ENCODE data around the gene SHOC1. TPM values are rescaled to one million over a fixed set of nuclear protein-coding genes. Genes with fewer than 3 reads are reported as not detected.
"Not testable (repeated sequence)": the region's sequence is repeated elsewhere in the genome, so short reads cannot be mapped to it uniquely, and the experiment has no call there.

The SHOC1 gene
- total RNA-seq, 1 donor from 2014 or later: not detected

- DNase-seq (ENCODE audit: low read depth): no peak
Observed at GRCh38 chr9:111798786-111799185, 4.0 kb upstream of the SHOC1 start.

GRCh38 chr9:111795557-111795839 is 761 bp upstream of the SHOC1 start:
- no peak overlapping the region for H3K4me3 ChIP-seq (ENCODE audit: low read depth, low read length)
- TF ChIP-seq CTCF (conservative IDR thresholded peaks at IDR 0.05; ENCODE audit: low read depth, low read length): no peak
- no peak for DNase-seq (ENCODE audit: low read depth)

More at GRCh38 chr9:111798786-111799185, 4.0 kb upstream of the SHOC1 start:
- no peak for TF ChIP-seq CTCF (conservative IDR thresholded peaks at IDR 0.05; ENCODE audit: low read depth, low read length)
- no peak overlapping the region for H3K4me3 ChIP-seq (ENCODE audit: low read depth, low read length)

DNA sequence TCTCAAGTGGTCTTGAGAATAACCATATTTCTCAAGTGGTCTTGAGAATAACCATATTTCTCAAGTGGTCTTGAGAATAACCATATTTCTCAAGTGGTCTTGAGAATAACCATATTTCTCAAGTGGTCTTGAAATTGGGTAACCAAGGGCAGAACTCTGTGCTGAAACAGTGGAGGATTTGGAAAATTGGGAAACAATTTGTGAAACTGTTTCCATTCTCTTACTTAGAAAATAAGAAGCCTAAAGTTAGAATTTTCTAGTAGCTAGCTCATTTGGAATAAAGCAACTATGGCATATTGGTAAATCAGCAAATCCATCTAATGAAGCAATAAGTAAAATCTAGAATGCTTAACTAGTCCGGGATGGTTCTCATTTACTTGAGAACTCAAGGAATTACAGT is 2.9 kb downstream of the SHOC1 start:
- DNase-seq (ENCODE audit: low read depth); H3K4me3 ChIP-seq (ENCODE audit: low read depth, low read length): not testable (repeated sequence)

DNA sequence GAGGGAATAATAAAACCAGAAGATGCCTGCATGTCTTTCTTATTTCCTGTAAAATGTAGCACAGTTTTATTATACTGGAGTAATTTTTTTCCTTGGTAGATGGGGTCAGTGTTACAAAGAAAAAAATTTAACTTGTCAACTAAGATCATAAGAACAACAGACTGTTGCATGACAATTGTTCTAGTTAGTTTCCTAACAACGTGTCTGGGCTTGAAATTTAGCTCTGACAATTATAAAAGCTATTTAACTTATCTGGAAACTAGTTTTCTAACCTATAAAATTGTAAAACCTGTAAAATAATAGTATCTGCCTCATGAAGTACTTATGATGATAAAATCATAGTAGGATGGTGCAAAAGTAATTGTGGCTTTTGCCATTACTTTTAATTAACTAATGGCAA is 4.9 kb downstream of the SHOC1 start:
- TF ChIP-seq CTCF (conservative IDR thresholded peaks at IDR 0.05; ENCODE audit: low read depth, low read length): no peak
- H3K4me3 ChIP-seq (ENCODE audit: low read depth, low read length): no peak overlapping the region
- DNase-seq (ENCODE audit: low read depth): no peak

- H3K4me3 ChIP-seq (ENCODE audit: low read depth, low read length): no peak overlapping the region
- DNase-seq (ENCODE audit: low read depth): no peak
- TF ChIP-seq CTCF (conservative IDR thresholded peaks at IDR 0.05; ENCODE audit: low read depth, low read length): no peak
Observed at GRCh38 chr9:111783857-111784256, 10.9 kb downstream of the SHOC1 start.

- no peak for TF ChIP-seq CTCF (conservative IDR thresholded peaks at IDR 0.05; ENCODE audit: low read depth, low read length)
- no peak for DNase-seq (ENCODE audit: low read depth)
- H3K4me3 ChIP-seq (ENCODE audit: low read depth, low read length): no peak overlapping the region
Observed at GRCh38 chr9:111783424-111783823, 11.3 kb downstream of the SHOC1 start.

DNA sequence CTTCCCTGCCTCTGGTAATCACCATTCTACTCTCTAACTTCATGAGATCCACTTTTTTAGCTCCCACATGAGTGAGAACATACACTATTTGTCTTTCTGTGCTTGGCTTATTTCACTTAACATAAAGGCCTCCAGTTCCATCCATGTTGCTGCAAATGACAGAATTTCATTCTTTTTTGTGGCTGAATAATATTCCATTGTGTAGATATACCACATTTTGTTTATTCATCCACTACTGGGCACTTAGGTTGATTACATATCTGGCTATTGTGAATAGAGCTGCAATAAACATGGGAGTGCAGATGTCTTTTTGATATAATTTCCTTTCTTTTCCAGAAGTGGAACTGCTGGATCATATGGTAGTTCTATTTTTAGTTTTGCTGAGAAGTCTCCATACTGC is 28.7 kb downstream of the SHOC1 start:
- H3K4me3 ChIP-seq (ENCODE audit: low read depth, low read length): no peak overlapping the region
- no peak for TF ChIP-seq CTCF (conservative IDR thresholded peaks at IDR 0.05; ENCODE audit: low read depth, low read length)
- DNase-seq (ENCODE audit: low read depth): no peak

GRCh38 chr9:111762556-111762955 is 32.2 kb downstream of the SHOC1 start:
- H3K4me3 ChIP-seq (ENCODE audit: low read depth, low read length): no peak overlapping the region
- no peak for DNase-seq (ENCODE audit: low read depth)
- TF ChIP-seq CTCF (conservative IDR thresholded peaks at IDR 0.05; ENCODE audit: low read depth, low read length): no peak

Measured in epithelial cell of proximal tubule (primary cell).